ENCODE data around the gene TBX2.

Gene TBX2

GRCh38 chr17:61455324-61456060 is 55.8 kb downstream of the TBX2 start:
- DNase-seq, result no peak

GRCh38 chr17:61456061-61456681 is 56.5 kb downstream of the TBX2 start:
- DNase-seq, result peak; percentile 56

- DNase-seq, result peak; percentile 34
Observed at GRCh38 chr17:61456688-61457225, 57.1 kb downstream of the TBX2 start.

- peak; percentile 39 for DNase-seq
Observed at GRCh38 chr17:61457226-61457983, 57.8 kb downstream of the TBX2 start.

- DNase-seq, result no peak
Observed at GRCh38 chr17:61458000-61458399, 58.4 kb downstream of the TBX2 start.

GRCh38 chr17:61458421-61459141 is 58.9 kb downstream of the TBX2 start:
- DNase-seq, result peak; percentile 31

Measured in right hindlimb (tissue), 1 donor.